IPS-20b (cell line): ENCODE results near the gene C20orf202.

Experiments used
- H3K27ac ChIP-seq: one replicate; pipeline ENCODE4 v1.5.1; 2013; ENCODE audit warnings: low read length
- H3K27me3 ChIP-seq: 2 replicates; pipeline ENCODE4 v1.6.1; 2013; ENCODE audit warnings: mild to moderate bottlenecking, low read length, inconsistent platforms; ENCODE audit not compliant: insufficient read depth
- H3K36me3 ChIP-seq: 2 replicates; pipeline ENCODE4 v1.6.1; 2013; ENCODE audit warnings: low read depth, mild to moderate bottlenecking, inconsistent platforms, low read length, moderate library complexity; ENCODE audit not compliant: insufficient read depth
- H3K4me1 ChIP-seq: 2 replicates; pipeline ENCODE4 v1.6.1; 2013; ENCODE audit warnings: mild to moderate bottlenecking, control low read depth, inconsistent platforms, low read length, moderate library complexity; ENCODE audit not compliant: insufficient read depth
- H3K4me3 ChIP-seq: 2 replicates; pipeline ENCODE4 v1.5.1; 2013; ENCODE audit warnings: mild to moderate bottlenecking, low read length, inconsistent platforms
- H3K9ac ChIP-seq: 2 replicates; pipeline ENCODE4 v1.6.1; 2013; ENCODE audit warnings: low read depth, mild to moderate bottlenecking, inconsistent platforms, low read length, moderate library complexity
- H3K9me3 ChIP-seq: 2 replicates; pipeline ENCODE4 v1.6.1; 2013; ENCODE audit warnings: mild to moderate bottlenecking, low read depth, low read length, inconsistent platforms; ENCODE audit not compliant: insufficient read depth

The C20orf202 gene

DNA sequence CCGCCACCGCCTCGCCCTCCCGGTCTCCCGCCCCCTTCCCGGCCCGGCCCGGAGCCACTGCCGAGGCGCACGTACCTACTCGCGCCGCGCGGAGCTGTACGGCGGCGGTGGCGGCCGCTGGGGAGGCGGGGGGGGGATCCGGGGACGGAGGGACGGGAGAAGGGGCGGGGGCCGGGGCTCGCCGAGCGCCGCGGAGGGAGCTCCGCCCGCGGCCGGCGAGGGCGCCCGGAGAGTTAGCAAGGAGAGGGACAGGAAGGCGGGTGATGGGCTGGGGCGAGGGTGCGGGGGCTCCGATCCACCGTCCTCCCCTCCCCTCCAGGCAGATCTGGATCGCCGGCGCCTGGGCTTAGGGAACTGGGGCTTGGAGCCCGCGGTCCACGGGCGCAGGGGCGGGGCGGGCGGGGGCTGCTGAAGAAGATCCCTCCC is 17.9 kb upstream of the C20orf202 start:
- no peaks in the 10 kb centered on the region for H3K9me3 ChIP-seq
- no peaks in the 10 kb centered on the region for H3K36me3 ChIP-seq
- peaks cover 55% of the 10 kb centered on the region for H3K27me3 ChIP-seq
- no peak overlapping the region for H3K9ac ChIP-seq
- H3K27ac ChIP-seq = no peak overlapping the region
- peaks cover 8% of the 10 kb centered on the region; the same call in 1 of the 2 replicates for H3K4me1 ChIP-seq
- peak overlapping the region; percentile 60; the same call in 1 of the 2 replicates for H3K4me3 ChIP-seq

DNA sequence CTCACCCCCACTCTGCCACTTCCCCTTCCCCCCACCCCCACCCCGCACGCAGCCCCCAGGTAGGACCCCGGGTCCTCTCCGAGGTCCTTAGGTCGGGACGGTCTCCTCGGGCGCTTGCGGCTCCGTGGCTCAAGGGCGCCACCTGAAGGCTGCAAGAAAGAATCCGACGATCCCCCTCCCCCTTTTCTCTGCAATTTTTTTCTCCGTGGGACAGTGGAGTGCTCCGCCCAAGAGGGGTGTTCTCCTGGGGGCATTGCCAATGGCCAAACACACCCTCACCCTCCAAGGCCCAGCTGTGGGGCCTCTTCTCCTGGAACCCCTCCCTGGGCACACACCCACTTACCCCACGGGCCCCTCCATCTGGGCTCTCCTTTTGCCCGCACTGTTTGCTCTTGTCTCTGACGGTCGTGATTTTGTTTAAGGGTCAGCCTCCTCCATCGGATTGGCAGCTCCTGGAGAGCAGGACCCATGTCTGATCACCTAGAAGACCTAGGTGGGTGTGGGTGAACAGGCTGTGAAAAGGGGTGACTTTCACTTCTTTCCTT is 17.4 kb upstream of the C20orf202 start:
- peak overlapping the region; percentile 60; the same call in 1 of the 2 replicates for H3K4me3 ChIP-seq

DNA sequence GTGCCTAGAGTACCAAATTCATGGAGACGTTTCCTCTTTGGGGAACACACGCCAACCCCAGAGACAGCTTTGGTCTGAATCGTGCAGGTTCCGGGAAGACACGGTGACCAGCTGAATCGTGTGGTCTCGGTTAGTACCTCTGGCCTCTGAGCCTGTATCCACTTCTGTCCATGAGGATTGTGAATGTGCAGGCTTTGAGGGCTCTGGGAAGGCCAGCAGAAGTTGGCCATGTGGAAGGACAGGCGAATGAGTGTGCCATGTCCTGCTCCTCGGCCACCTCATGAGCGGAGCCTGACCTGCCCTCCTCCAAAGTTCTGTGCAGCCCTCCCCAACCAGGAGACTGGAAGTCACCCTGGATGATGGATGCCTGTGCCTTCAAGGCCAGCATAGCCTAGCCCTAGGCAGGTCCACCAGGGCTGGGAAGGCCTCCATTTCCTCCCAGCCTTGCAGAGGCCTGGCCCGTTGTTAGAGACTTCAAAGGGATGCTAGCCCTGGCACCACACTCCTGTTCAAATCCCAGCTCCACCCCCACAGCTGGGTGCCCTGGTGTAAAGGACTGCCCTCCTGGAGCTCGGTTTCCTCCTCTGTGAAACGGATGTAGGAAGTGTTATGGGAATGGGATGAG is 16.8 kb upstream of the C20orf202 start:
- H3K9ac ChIP-seq = no peak overlapping the region
- H3K27me3 ChIP-seq = peaks cover 63% of the 10 kb centered on the region
- peaks cover 8% of the 10 kb centered on the region; the same call in 1 of the 2 replicates for H3K4me1 ChIP-seq

More for the DNA sequence above, 17.4 kb upstream of the C20orf202 start:
- no peaks in the 10 kb centered on the region for H3K36me3 ChIP-seq
- H3K9ac ChIP-seq = no peak overlapping the region
- no peaks in the 10 kb centered on the region for H3K9me3 ChIP-seq
- H3K27ac ChIP-seq = no peak overlapping the region
- peaks cover 8% of the 10 kb centered on the region; the same call in 1 of the 2 replicates for H3K4me1 ChIP-seq
- H3K27me3 ChIP-seq = peaks cover 60% of the 10 kb centered on the region

DNA sequence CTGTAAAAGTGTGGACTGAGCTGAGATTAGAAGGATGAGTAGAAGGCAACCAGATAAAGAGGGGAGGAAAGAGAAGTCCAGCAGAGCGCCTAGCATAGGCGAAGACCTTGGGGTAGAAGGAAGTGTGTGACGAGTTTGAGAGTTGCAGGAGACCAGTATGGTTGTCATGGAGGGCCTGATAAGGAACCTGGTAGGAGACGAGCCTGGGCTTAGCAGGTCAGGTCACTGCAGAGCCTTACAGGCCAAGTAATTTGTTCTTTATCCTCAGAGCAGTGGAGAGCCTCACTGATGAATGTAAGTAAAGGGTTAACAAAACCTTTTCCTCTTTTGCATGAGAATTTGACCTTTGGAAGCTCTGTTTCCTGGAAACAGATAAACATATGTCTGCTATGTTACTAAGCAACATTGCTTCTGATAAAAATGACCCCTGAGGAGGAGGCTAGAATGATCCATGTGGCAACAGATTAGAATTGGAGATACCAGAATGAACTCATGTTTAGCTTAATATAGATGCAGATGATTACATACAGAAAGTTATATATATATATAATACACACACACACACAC is 15.6 kb upstream of the C20orf202 start:
- Histone ChIP-seq H3K4me1 (peaks cover 8% of the 10 kb centered on the region; the same call in 1 of the 2 replicates), H3K9ac (no peak overlapping the region), H3K27ac (no peak overlapping the region), H3K36me3 (no peaks in the 10 kb centered on the region), H3K4me3 (no peak overlapping the region), H3K27me3 (peaks cover 54% of the 10 kb centered on the region), H3K9me3 (no peaks in the 10 kb centered on the region)

More for the DNA sequence above, 16.8 kb upstream of the C20orf202 start:
- Histone ChIP-seq H3K36me3 (no peaks in the 10 kb centered on the region), H3K4me3 (peak overlapping the region; percentile 60; the same call in 1 of the 2 replicates), H3K27ac (no peak overlapping the region), H3K9me3 (no peaks in the 10 kb centered on the region)

DNA sequence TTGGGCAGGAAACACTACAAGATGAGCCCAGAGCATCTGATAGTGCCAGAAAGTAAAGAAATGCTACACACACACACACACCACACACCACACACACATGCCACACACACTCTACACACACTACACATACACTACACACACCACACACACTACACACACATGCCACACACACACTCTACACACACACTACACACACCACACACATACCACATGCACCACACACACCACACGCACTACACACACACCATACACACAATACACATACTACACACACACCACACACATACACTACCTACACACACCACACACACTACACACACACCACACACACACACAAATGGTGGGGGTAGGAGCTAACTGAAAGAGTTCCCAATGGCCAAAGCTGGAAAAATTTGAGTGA is 14.9 kb upstream of the C20orf202 start:
- H3K4me1 ChIP-seq = peaks cover 8% of the 10 kb centered on the region; the same call in 1 of the 2 replicates
- H3K27me3 ChIP-seq = peaks cover 48% of the 10 kb centered on the region
- H3K36me3 ChIP-seq = no peaks in the 10 kb centered on the region
- no peak overlapping the region for H3K9ac ChIP-seq
- H3K4me3 ChIP-seq = no peak overlapping the region
- H3K9me3 ChIP-seq = no peaks in the 10 kb centered on the region
- no peak overlapping the region for H3K27ac ChIP-seq

DNA sequence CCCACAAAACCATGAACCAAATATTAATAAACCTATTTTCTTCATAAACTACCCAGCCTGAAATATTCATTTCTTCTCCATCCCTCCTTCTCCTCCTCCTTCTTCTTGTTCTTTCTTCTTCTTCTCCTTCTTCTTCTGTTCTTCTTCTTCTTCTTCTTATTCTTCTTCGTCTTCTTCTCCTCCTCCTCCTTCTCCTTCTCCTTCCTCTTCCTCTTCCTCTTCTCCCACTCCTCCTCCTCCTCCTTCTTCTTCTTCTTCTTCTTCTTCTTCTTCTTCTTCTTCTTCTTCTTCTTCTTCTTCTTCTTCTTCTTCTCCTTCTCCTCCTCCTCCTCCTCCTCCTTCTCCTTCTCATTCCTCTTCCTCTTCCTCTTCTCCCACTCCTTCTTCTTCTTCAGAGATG is 13.4 kb upstream of the C20orf202 start:
- no peaks in the 10 kb centered on the region for H3K9me3 ChIP-seq
- H3K9ac ChIP-seq = no peak overlapping the region
- no peak overlapping the region for H3K4me3 ChIP-seq
- no peaks in the 10 kb centered on the region for H3K36me3 ChIP-seq
- H3K27ac ChIP-seq = no peak overlapping the region
- H3K27me3 ChIP-seq = peaks cover 33% of the 10 kb centered on the region
- peaks cover 8% of the 10 kb centered on the region; the same call in 1 of the 2 replicates for H3K4me1 ChIP-seq

DNA sequence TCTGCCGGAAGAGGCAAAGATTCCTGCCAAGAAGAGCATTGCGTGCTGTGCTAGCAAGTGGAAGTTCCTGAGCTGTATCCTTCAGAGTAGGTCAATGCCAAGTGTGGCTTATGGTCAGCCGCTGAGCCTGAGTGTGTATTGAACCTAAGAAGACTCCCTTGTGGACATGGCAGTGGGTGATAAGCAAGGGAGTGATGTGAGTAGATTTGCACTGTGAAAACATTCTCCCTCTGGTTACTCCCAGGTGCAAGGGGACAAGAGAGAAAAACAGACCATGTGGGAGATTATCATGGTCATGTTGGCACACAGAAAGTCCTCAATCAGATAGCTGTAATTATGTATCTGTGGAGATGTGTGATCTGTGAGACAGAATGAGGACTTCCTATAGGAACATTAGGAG is 12.4 kb upstream of the C20orf202 start:
- Histone ChIP-seq H3K4me3 (no peak overlapping the region), H3K4me1 (peaks cover 8% of the 10 kb centered on the region; the same call in 1 of the 2 replicates), H3K36me3 (no peaks in the 10 kb centered on the region), H3K9ac (no peak overlapping the region), H3K27ac (no peak overlapping the region), H3K9me3 (no peaks in the 10 kb centered on the region), H3K27me3 (peaks cover 30% of the 10 kb centered on the region)

DNA sequence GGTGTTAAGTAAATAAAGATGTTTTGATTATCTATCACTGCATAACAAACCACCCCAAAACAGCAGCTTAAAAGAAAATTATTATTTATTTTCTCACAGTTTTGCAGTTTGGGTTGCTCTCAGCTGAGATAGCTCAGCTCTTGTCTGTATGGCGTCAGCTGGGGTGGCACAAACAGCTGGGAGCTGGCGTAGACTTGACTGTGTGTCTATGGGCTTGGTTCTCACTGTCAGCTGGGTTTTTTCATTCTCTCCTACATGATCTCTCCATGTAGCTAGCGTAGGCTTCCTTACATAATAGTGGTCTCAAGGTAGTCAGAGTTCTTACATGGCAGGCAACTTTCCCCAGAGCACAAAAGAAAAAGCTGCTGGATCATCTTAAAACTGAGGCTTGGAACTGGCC is 12.0 kb upstream of the C20orf202 start:
- Histone ChIP-seq H3K9me3 (no peaks in the 10 kb centered on the region), H3K4me1 (peaks cover 8% of the 10 kb centered on the region; the same call in 1 of the 2 replicates), H3K9ac (no peak overlapping the region), H3K27me3 (peaks cover 25% of the 10 kb centered on the region), H3K4me3 (no peak overlapping the region), H3K27ac (no peak overlapping the region), H3K36me3 (no peaks in the 10 kb centered on the region)

DNA sequence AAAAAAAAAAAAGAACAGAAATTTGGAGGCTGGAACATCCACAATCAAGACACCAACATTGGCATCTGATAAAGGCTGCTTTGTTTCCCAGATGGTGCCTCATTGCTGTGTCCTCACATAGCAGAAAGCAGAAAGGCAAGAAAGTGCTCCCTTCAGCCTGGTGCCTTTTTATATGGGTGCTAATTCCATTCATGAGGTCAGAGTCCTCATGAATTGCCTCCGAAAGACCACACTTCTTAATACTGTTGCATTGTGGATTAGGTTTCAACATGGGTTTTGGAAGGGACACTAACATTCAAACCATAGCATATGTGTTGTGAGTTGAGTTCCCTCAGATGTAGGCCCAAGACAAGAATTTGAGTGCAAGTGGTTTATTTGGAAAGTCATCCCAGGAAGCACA is 8.0 kb upstream of the C20orf202 start:
- Histone ChIP-seq H3K9ac (no peak overlapping the region), H3K4me3 (no peak overlapping the region), H3K36me3 (no peaks in the 10 kb centered on the region), H3K9me3 (no peaks in the 10 kb centered on the region), H3K27me3 (peaks cover 16% of the 10 kb centered on the region; the same call in 1 of the 2 replicates), H3K27ac (no peak overlapping the region), H3K4me1 (no peaks in the 10 kb centered on the region)

DNA sequence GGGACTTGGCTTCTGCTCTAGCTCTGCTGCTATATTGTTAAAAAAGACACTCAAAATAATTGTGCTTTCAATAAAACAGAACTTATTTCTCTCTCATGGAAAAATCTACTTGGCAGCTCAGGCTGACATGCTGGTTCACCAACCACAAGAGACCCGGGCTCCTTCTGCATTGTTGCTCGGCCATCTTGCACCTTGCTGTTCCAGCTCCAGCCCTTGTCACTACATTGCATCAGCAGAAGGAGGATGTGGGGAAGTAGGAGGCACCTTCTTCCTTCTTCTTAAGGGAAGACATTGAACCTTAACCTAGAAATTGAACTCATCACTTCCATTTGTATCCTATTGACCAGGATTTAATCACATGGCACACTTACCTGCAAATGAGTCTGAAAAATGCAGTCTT is 6.6 kb upstream of the C20orf202 start:
- no peaks in the 10 kb centered on the region for H3K9me3 ChIP-seq
- no peaks in the 10 kb centered on the region for H3K36me3 ChIP-seq
- peaks cover 7% of the 10 kb centered on the region; the same call in 1 of the 2 replicates for H3K27me3 ChIP-seq
- H3K27ac ChIP-seq = no peak overlapping the region
- H3K4me3 ChIP-seq = no peak overlapping the region
- no peak overlapping the region for H3K9ac ChIP-seq
- no peaks in the 10 kb centered on the region for H3K4me1 ChIP-seq

DNA sequence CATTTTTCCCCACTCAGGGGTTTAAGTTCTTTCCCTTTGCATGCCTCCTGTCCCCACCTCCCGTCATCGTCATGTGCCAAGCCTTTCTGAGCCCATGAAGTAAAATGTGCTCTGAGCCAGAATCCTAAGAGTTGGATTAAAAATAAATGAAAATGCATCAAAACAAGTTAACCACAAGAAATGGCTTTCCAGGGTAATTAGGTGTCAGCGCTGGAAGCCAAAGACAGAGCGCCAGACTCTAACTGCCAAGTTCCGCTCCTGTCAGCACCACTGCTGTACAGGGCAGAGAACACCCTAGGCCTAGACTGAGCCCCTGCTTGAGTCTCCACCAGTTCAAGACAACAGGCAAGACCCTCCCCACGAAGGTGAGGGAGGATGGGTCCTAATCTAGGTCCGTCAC is 5.5 kb upstream of the C20orf202 start:
- peaks cover 7% of the 10 kb centered on the region; the same call in 1 of the 2 replicates for H3K27me3 ChIP-seq

DNA sequence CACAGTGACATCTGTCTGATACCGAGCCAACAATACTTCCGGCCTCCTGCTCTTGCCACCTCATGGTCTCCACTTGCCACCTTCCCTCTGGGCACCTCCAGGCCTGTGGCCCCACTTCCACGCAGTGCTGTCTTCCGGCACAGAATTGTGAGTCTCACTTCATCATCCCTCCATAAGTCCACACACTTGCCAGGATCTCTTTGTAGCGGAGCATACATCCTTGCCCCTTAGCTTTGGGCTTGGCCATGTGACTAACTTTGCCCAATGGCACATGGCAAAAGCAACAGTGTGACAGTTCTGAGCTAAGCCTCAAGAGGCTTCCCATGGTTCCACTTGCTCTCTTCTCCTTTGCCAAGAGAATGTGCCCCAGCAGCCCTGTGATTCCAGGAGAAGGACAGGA is 4.5 kb upstream of the C20orf202 start:
- no peaks in the 10 kb centered on the region for H3K9me3 ChIP-seq
- no peaks in the 10 kb centered on the region; the same call in 1 of the 2 replicates for H3K4me1 ChIP-seq
- H3K9ac ChIP-seq = no peak overlapping the region
- peaks cover 7% of the 10 kb centered on the region; the same call in 1 of the 2 replicates for H3K27me3 ChIP-seq
- H3K27ac ChIP-seq = no peak overlapping the region
- no peaks in the 10 kb centered on the region for H3K36me3 ChIP-seq
- H3K4me3 ChIP-seq = no peak overlapping the region

More for the DNA sequence above, 5.5 kb upstream of the C20orf202 start:
- H3K36me3 ChIP-seq = no peaks in the 10 kb centered on the region
- no peak overlapping the region for H3K27ac ChIP-seq
- no peak overlapping the region for H3K9ac ChIP-seq
- H3K4me1 ChIP-seq = no peaks in the 10 kb centered on the region; the same call in 1 of the 2 replicates
- no peak overlapping the region for H3K4me3 ChIP-seq
- H3K9me3 ChIP-seq = no peaks in the 10 kb centered on the region
